Measurements from ENCODE around the gene SAMD10. TPM values are rescaled to one million over a fixed set of nuclear protein-coding genes. Genes with fewer than 3 reads are reported as not detected.
"Not testable (repeated sequence)": the region's sequence is repeated elsewhere in the genome, so short reads cannot be mapped to it uniquely, and the experiment has no call there.

SAMD10 gene
- total RNA-seq, 1 donor from 2014 or later: 3.1 TPM

- H3K27me3 Mint-ChIP-seq (ENCODE audit: unreplicated experiment): no peaks in the 10 kb centered on the region
- DNase-seq: peak; percentile 15
- no peaks in the 10 kb centered on the region for H3K4me1 Mint-ChIP-seq (ENCODE audit: low read depth, unreplicated experiment)
These were observed 16.8 kb downstream of the SAMD10 start for GRCh38 chr20:63962426-63963347.

GRCh38 chr20:63961664-63962425, 17.6 kb downstream of the SAMD10 start:
- Mint-ChIP-seq H3K4me3 (ENCODE audit: unreplicated experiment) (no peak overlapping the region), H3K4me1 (ENCODE audit: low read depth, unreplicated experiment) (no peaks in the 10 kb centered on the region), H3K27me3 (ENCODE audit: unreplicated experiment) (no peaks in the 10 kb centered on the region), H3K36me3 (ENCODE audit: unreplicated experiment) (no peaks in the 10 kb centered on the region), H3K27ac (ENCODE audit: unreplicated experiment) (no peak overlapping the region), H3K9me3 (ENCODE audit: unreplicated experiment) (no peaks in the 10 kb centered on the region)
- TF ChIP-seq, protein P1, sequence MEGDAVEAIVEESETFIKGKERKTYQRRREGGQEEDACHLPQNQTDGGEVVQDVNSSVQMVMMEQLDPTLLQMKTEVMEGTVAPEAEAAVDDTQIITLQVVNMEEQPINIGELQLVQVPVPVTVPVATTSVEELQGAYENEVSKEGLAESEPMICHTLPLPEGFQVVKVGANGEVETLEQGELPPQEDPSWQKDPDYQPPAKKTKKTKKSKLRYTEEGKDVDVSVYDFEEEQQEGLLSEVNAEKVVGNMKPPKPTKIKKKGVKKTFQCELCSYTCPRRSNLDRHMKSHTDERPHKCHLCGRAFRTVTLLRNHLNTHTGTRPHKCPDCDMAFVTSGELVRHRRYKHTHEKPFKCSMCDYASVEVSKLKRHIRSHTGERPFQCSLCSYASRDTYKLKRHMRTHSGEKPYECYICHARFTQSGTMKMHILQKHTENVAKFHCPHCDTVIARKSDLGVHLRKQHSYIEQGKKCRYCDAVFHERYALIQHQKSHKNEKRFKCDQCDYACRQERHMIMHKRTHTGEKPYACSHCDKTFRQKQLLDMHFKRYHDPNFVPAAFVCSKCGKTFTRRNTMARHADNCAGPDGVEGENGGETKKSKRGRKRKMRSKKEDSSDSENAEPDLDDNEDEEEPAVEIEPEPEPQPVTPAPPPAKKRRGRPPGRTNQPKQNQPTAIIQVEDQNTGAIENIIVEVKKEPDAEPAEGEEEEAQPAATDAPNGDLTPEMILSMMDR (IDR thresholded peaks at IDR 0.05; ENCODE audit: partially characterized antibody, unreplicated experiment): no peak
- DNase-seq: peak; percentile 1

More at GRCh38 chr20:63962426-63963347, 16.8 kb downstream of the SAMD10 start:
- Mint-ChIP-seq H3K4me3 (ENCODE audit: unreplicated experiment) (no peak overlapping the region), H3K36me3 (ENCODE audit: unreplicated experiment) (no peaks in the 10 kb centered on the region), H3K9me3 (ENCODE audit: unreplicated experiment) (no peaks in the 10 kb centered on the region), H3K27ac (ENCODE audit: unreplicated experiment) (no peak overlapping the region)
- TF ChIP-seq, protein P1 (IDR thresholded peaks at IDR 0.05; ENCODE audit: partially characterized antibody, unreplicated experiment): no peak

DNA sequence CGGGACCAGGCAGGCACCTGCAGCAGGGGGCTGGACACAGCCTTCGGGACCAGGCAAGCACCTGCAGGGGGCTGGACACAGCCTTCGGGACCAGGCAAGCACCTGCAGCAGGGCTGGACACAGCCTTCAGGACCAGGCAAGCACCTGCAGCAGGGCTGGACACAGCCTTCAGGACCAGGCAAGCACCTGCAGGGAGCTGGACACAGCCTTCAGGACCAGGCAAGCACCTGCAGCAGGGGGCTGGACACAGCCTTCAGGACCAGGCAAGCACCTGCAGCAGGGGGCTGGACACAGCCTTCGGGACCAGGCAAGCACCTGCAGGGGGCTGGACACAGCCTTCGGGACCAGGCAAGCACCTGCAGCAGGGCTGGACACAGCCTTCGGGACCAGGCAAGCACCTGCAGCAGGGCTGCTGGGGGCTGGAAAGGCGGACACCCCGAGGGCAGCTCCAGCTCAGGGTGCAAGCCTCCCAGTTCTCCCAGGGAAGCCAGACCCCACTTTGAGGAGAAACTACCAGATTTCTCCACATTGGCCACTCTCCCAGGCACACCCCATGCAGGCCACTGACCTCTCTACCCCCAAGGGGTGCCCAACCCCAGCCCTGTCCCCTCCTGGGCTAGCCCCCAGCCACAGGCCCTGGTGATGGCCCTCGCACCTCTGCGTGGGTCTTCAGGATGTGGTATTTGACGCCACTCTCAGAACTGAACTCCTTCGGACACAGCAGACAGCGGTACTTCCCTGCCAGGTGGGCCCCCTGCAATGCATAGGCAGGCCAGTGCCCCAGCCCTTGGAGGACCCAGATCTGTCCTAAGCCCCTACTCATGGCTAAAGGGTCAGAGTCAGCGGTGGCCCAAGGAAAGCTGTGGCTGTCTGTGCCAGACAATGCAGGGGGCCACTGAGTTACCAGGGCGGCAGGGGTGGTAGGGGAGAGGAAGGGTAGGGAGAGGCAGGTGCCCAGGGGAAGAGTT, 18.5 kb downstream of the SAMD10 start:
- H3K9me3 Mint-ChIP-seq (ENCODE audit: unreplicated experiment); H3K4me3 Mint-ChIP-seq (ENCODE audit: unreplicated experiment); H3K4me1 Mint-ChIP-seq (ENCODE audit: low read depth, unreplicated experiment); H3K27me3 Mint-ChIP-seq (ENCODE audit: unreplicated experiment); DNase-seq; H3K27ac Mint-ChIP-seq (ENCODE audit: unreplicated experiment); H3K36me3 Mint-ChIP-seq (ENCODE audit: unreplicated experiment): not testable (repeated sequence)

- H3K36me3 Mint-ChIP-seq (ENCODE audit: unreplicated experiment): no peaks in the 10 kb centered on the region
- no peak overlapping the region for H3K27ac Mint-ChIP-seq (ENCODE audit: unreplicated experiment)
- H3K27me3 Mint-ChIP-seq (ENCODE audit: unreplicated experiment): no peaks in the 10 kb centered on the region
- H3K4me3 Mint-ChIP-seq (ENCODE audit: unreplicated experiment): no peak overlapping the region
- no peaks in the 10 kb centered on the region for H3K4me1 Mint-ChIP-seq (ENCODE audit: low read depth, unreplicated experiment)
- H3K9me3 Mint-ChIP-seq (ENCODE audit: unreplicated experiment): no peaks in the 10 kb centered on the region
- no peak for DNase-seq
- TF ChIP-seq, protein P1 (IDR thresholded peaks at IDR 0.05; ENCODE audit: partially characterized antibody, unreplicated experiment): no peak
These were observed 19.8 kb downstream of the SAMD10 start for GRCh38 chr20:63959699-63960075.
